ENCODE results near the gene PCDHA5. TPM values are rescaled to one million over a fixed set of nuclear protein-coding genes. Genes with fewer than 3 reads are reported as not detected.
"Not testable (repeated sequence)": the region's sequence is repeated elsewhere in the genome, so short reads cannot be mapped to it uniquely, and the experiment has no call there.

Gene PCDHA5
- polyA plus RNA-seq, 1 experiment = not detected

GRCh38 chr5:140849831-140850634, 28.6 kb downstream of the PCDHA5 start:
- CTCF ChIA-PET; H3K36me3 ChIP-seq (ENCODE audit: control insufficient read depth, insufficient read depth, low read length); POLR2A ChIA-PET; DNase-seq (ENCODE audit: low read depth); H3K27me3 ChIP-seq (ENCODE audit: control insufficient read depth, insufficient read depth, low read length); H3K4me3 ChIP-seq (ENCODE audit: low read depth, low read length): not testable (repeated sequence)

GRCh38 chr5:140855772-140856674, 34.6 kb downstream of the PCDHA5 start, which contains the start of gene PCDHA10:
PCDHA10 (plus strand) TSS chr5:140855897; CDS start chr5:140856049, 152 bp downstream.
- no peaks in the 10 kb centered on the region for H3K27me3 ChIP-seq (ENCODE audit: control insufficient read depth, insufficient read depth, low read length)
- H3K4me3 ChIP-seq (ENCODE audit: low read depth, low read length) = no peak within 1 kb of the TSS
- ChIA-PET POLR2A (no interaction called here), CTCF (interaction anchor here (0.6 to 0.9 kb wide), 2 partner anchors 14 to 1676 kb away, joined by 3 read pairs; no protein-coding TSS in a partner anchor)
- DNase-seq (ENCODE audit: low read depth) = no peak
- H3K36me3 ChIP-seq (ENCODE audit: control insufficient read depth, insufficient read depth, low read length) = no peaks in the 10 kb centered on the region
- TF ChIP-seq, protein P1, sequence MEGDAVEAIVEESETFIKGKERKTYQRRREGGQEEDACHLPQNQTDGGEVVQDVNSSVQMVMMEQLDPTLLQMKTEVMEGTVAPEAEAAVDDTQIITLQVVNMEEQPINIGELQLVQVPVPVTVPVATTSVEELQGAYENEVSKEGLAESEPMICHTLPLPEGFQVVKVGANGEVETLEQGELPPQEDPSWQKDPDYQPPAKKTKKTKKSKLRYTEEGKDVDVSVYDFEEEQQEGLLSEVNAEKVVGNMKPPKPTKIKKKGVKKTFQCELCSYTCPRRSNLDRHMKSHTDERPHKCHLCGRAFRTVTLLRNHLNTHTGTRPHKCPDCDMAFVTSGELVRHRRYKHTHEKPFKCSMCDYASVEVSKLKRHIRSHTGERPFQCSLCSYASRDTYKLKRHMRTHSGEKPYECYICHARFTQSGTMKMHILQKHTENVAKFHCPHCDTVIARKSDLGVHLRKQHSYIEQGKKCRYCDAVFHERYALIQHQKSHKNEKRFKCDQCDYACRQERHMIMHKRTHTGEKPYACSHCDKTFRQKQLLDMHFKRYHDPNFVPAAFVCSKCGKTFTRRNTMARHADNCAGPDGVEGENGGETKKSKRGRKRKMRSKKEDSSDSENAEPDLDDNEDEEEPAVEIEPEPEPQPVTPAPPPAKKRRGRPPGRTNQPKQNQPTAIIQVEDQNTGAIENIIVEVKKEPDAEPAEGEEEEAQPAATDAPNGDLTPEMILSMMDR (IDR thresholded peaks at IDR 0.05; ENCODE audit: insufficient read depth, low read depth, low read length) = no peak

- TF ChIP-seq, protein P1 (IDR thresholded peaks at IDR 0.05; ENCODE audit: insufficient read depth, low read depth, low read length) = no peak
Observed at GRCh38 chr5:140857177-140857986, 36.0 kb downstream of the PCDHA5 start.

GRCh38 chr5:140857987-140858240, 36.5 kb downstream of the PCDHA5 start:
- Histone ChIP-seq H3K4me3 (ENCODE audit: low read depth, low read length) (no peak overlapping the region), H3K36me3 (ENCODE audit: control insufficient read depth, insufficient read depth, low read length) (no peaks in the 10 kb centered on the region), H3K27me3 (ENCODE audit: control insufficient read depth, insufficient read depth, low read length) (no peaks in the 10 kb centered on the region)
- DNase-seq (ENCODE audit: low read depth) = no peak
- TF ChIP-seq, protein P1 (IDR thresholded peaks at IDR 0.05; ENCODE audit: insufficient read depth, low read depth, low read length) = no peak
- POLR2A ChIA-PET = no interaction called here
- CTCF ChIA-PET = no interaction called here

More at GRCh38 chr5:140857177-140857986, 36.0 kb downstream of the PCDHA5 start:
- CTCF ChIA-PET = no interaction called here
- POLR2A ChIA-PET = no interaction called here
- H3K27me3 ChIP-seq (ENCODE audit: control insufficient read depth, insufficient read depth, low read length) = no peaks in the 10 kb centered on the region
- DNase-seq (ENCODE audit: low read depth) = no peak
- H3K36me3 ChIP-seq (ENCODE audit: control insufficient read depth, insufficient read depth, low read length) = no peaks in the 10 kb centered on the region
- no peak overlapping the region for H3K4me3 ChIP-seq (ENCODE audit: low read depth, low read length)

DNA sequence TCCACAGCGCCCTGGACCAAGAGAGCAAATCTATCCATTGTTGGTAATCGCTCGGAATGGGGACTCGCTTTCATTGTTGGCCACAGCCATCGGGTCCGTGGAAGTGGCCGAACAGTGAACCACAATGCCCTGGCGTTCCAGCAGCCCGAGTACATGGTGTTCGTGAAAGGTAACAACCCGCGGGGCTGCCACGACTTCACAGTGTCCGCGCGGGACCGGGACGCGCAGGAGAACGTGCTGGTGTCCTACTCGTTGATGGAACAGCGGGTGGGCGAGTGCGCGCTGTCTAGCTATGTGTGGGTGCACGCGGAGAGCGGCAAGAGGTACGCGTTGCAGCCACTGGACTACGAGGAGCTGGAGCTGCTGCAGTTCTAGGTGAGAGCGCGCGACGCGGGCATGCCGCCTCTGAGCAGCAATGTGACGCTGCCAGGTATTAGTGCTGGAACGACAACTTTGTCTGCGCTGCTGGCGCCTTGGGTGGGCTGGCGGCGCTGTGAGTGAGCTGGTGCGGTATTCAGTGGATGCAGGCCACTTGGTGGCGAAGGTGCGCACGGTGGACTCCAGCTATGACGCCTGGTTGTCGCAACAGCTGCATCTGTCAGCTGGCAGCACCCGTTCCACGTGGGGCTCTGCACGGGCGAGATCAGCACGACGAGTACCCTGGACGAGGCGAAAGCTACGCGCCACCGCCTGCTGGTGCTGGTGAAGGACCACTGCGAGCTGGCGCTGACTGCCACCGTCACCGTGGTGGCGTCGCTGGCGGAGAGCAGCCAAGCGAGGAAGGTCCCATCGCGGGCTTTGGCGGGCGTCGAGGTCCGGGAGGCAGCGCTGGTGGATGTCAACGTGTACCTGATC, 41.3 kb downstream of the PCDHA5 start:
- POLR2A ChIA-PET = no interaction called here
- CTCF ChIA-PET = no interaction called here
- no peak overlapping the region for H3K4me3 ChIP-seq (ENCODE audit: low read depth, low read length)
- TF ChIP-seq, protein P1 (IDR thresholded peaks at IDR 0.05; ENCODE audit: insufficient read depth, low read depth, low read length) = no peak
- no peaks in the 10 kb centered on the region for H3K27me3 ChIP-seq (ENCODE audit: control insufficient read depth, insufficient read depth, low read length)
- no peaks in the 10 kb centered on the region for H3K36me3 ChIP-seq (ENCODE audit: control insufficient read depth, insufficient read depth, low read length)
- DNase-seq (ENCODE audit: low read depth) = no peak
